GM21381 (cell line): ENCODE results near the gene CRK.

Source experiments
- ATAC-seq: cut with Tn5 transposase; IDR thresholded peaks from one replicate; pipeline ENCODE4 v1.9.1; 2021; ENCODE audit warnings: mild to moderate bottlenecking, moderate library complexity; ENCODE audit not compliant: unreplicated experiment

CRK gene

DNA sequence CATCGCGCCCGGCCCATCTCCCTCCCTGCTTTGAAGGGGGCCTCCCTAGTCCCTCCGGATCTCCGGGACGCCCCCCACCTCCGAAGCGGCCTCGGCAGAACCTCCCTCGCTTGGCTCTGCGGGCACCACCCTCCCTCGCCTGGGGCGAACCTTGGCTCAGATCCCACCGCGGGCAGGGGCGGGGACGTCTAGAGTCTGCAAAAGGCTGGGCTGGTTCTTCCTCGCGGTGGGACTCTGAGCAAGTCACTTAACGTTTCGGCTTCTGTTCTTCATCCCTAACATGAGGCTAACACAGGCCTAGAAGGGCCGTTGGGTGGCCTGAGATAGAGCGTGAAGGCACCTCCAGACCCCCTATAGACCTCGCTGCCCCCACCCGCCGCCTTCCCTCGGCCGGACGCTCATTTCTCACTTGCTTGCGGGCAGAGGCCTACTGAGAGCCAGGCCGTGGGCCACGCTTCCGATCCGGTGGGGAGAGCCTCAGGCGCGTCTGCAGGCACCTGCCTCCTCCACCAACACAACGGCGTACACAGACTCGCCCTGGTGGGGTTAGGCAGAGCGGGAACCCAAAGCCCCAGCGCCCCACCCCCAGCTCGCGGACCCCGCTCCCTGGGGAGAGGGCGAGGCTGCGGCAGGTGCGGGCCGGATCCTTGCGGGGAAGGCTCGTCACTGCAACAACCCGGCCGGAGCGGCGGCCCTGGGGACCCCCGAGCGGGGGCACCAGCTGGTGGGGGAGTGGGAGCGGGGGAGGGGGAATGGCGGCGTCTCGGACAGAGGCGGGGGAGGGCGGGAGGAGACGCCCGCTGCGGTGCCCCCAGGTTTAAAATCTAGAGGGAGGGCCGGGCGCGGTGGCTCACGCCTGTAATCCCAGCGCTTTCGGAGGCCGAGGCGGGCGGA is 31.0 kb upstream of the CRK start:
- ATAC-seq: no peak

GRCh38 chr17:1485423-1486376 is 29.7 kb upstream of the CRK start:
- peak; percentile 19 for ATAC-seq

DNA sequence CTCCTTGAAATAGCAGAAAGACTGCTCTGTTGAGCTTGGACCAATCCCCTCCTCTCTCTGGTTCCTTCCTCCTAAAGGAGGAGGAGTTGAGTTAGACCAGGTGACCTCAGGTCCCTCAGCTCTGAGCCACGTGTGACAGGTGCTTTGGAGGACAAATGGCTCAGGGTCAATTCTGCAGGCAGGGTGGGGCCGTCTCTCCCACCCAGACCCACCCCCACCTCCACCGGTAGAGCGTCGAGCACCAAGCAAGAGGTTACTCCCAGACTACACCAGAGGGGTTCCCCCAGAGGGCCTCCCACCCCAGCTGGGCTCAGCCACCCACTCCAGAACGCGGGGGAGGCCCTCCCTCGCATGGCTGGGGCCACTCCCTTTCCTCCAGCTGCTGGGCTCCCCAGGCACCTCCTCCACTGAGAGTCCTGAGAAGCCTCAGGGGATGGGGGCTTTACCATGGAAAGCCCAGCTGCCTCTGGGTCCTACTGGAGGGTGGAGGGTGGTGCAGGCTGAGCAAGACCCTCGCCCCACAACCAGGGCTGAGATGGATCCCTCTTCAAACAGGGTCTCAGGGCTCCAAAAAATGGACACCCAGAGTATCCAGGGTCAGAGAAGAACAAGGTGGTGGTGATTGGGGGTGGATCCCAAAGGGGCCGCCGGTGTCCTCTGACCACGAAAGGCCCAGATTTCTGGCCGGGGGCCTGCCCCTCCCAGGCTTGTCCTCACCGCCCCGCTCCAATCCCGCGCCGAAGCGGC is 28.8 kb upstream of the CRK start:
- ATAC-seq: peak; percentile 29

- ATAC-seq: no peak
Observed at GRCh38 chr17:1484060-1484535, 28.1 kb upstream of the CRK start.

DNA sequence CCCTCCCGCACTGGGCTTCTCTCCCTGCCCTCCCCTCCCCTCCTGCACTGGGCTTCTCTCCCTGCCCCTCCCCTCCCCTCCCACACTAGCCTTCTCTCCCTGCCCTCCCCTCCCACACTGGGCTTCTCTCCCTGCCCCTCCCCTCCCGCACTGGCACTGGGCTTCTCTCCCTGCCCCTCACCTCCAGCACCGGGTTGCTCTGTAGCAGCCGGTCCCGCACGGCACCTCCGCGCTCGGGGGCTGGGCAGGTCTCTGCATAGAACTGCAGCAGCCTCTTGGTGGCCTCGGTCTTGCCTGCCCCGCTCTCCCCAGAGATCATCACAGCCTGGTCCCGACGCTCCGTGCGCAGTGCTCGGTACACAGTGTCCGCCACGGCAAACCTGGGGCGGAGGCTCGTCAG is 26.6 kb upstream of the CRK start:
- no peak for ATAC-seq

GRCh38 chr17:1481736-1482135 is 25.7 kb upstream of the CRK start:
- ATAC-seq: no peak

DNA sequence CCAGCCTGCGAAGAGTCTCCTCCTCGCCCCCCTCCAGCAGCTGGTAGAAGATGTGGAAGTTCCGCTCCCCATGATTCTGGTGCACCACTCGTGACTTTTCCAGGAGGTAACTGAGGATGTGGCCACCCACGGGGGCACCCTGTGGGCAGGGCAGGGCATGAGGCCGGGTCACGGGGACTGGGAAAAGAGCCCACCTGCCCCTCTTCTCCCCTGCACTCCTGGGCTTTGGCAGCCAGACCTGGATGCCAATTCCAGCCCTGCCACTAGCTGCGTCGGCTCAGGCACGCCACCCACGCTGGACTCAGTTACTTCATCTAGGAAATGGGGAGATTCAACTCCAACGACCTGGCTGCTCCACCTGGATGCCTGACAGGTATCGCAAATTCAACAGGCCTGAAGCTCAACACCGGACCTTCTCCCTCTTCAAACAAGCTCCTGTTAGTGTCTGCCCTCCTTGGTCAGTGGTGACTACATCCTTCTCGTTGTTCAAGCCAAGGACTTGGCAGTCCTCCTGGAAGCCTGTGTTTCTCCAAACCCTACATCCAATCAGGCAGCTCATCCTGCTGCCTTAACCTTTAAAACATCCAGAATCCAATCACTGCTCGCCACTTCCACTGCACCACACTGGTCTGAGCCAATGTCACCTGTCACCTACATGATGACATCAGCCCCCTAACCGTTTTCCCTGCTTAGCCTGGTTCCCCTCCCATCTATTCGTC is 24.9 kb upstream of the CRK start:
- ATAC-seq: no peak

DNA sequence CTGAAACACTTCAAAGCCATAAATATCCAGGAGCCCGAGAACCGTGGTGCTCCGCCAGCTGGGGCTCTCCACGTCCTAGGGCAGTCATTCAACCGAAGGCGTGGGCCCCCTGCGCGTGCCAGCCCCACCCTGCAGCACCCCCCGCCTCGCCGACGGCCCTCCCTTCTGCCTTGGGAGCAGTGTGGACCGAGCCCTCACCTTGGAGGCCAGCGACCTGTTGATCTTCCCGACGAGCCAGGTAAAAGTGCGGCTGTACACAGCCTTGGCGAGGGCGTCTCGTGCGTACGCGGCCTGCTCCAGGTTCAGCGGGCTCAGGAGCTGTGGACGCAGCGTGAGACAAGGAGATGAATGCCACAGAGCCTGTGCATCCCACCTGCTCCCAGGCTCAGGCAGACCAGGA is 22.4 kb upstream of the CRK start:
- ATAC-seq: no peak

GRCh38 chr17:1475321-1475854 is 19.4 kb upstream of the CRK start:
- no peak for ATAC-seq

GRCh38 chr17:1474402-1475189 is 18.6 kb upstream of the CRK start:
- ATAC-seq: peak; percentile 61

GRCh38 chr17:1473841-1474240 is 17.8 kb upstream of the CRK start:
- ATAC-seq: no peak

DNA sequence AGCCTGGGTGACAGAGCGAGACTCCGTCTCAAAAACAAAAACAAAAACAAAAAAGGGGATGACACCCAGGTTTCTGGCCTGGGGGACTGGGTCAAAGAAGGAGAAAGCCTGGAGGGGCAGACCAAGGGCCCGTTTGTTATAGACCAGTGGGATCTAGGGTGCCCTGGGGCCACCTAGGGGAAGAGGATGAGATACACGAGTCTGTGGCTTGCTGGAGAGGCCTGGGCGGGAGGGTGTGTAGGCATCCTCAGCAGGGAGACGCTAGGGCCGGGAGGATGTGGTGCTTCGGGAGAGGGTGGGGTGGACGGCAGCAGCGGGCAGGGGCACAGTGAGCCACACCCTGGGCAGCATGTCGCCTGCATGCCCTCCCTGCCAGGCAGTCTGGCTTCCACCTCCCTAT is 17.1 kb upstream of the CRK start:
- ATAC-seq: no peak

DNA sequence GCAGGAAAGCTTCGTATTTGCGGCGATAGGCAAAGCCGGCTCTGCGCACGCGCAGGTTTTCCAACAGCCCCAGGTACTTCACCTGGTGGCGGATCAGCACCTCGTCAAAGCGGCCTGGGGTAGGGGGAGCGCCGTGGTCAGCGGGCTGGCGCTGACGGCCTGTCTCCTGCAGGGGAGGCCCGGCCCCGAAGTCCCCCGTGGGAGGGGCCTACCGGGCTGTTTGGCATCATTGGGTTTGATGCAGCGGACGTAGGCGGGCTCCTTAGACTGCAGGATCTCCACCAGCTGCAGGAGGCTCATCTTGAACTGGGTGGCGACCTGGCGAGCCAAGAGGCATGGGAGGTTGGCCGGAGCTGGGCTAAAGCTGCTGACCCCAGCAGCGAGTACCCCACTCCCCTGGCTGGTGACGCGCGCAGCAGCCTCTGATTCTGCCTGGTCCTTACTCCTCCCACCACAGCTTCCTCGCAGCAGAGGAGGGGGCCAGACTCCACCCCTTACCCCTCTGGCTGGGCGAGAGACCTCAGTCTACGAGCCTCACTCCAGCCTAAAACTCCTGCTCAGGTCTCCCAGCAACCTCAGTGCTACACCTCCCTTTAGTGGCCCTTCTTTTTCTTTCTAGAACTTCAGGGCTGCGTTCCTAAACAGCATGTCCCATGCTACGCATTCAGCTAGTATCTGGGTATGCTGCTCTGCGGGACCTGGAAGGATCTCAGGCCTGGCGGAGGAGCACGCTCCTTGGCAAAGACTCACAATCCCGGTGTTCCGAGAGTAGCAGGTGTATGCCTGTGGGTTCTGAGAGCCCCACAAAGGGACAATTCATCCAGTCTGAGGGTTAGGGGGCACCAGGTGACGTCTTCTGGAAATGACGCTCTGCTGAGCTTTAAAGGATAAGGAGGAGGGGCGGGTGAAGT is 16.1 kb upstream of the CRK start:
- no peak for ATAC-seq

- no peak for ATAC-seq
Observed at GRCh38 chr17:1471490-1471889, 15.5 kb upstream of the CRK start.

DNA sequence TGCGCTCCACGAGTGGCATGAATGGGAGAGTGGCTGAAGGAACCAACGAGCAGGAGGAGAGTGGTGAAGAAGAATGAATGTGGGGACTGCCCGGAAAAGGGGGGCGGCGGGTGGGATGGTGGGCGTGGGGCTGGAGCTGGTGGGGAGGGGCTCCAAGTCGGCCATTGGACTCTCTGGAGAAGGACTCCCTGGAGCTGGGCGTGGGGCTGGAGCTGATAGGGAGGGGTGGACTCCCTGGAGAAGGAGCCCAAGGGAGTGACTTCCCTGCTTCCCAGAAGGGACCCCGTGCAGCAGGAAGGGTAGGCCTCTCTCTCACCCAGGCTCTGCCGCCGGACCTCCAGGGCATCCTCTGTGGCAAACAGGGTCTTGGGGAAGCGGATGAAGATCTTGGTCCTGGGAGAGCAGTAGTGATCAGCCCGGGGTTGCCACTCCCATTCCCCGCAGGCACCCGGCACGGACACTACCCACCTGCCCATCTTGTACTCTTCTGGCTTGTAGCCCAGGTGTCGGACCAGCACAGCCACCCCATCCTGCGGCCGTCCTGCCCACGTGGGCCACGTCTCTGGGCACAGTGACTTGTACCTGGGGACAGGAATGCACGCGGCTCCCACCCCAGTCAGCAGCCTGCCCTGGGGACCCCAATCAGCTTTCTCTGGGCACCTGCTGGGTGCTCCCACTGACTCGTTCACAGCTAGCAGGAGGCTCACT is 14.9 kb upstream of the CRK start:
- no peak for ATAC-seq

GRCh38 chr17:1470071-1470754 is 14.2 kb upstream of the CRK start:
- ATAC-seq: no peak

GRCh38 chr17:1469231-1469852 is 13.3 kb upstream of the CRK start:
- no peak for ATAC-seq
